GM18861 (cell line): ENCODE measurements around the gene TEKT2.

ENCODE experiments used
- ATAC-seq: cut with Tn5 transposase; IDR thresholded peaks from one replicate; pipeline ENCODE4 v1.9.1; 2021; ENCODE audit not compliant: unreplicated experiment

The TEKT2 gene

GRCh38 chr1:36101546-36101945 lies 17.7 kb downstream of the TEKT2 start:
- no peak for ATAC-seq

DNA sequence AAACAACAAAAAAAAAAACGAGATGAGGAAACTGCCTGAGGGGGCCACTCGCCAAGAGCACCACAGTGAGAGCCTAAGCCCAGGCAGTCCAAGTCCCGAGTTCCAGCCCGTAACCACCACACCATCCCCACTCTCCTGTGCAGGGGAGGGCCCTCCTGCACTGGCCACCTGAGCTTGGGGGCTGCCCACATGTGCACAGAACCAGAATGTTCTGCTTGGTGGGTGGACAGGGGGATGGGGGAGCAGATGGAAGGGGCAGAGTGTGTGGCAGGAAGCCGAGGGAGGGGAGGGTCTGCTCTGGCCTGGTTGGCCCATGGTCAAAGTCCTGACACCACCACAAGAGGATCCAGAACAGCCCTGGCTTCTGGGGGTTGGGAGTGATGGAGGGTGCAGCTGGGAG lies 22.4 kb downstream of the TEKT2 start:
- ATAC-seq: no peak

GRCh38 chr1:36107394-36107793 lies 23.5 kb downstream of the TEKT2 start:
- ATAC-seq: no peak

- no peak for ATAC-seq
Measured at GRCh38 chr1:36108314-36108713, 24.4 kb downstream of the TEKT2 start.

DNA sequence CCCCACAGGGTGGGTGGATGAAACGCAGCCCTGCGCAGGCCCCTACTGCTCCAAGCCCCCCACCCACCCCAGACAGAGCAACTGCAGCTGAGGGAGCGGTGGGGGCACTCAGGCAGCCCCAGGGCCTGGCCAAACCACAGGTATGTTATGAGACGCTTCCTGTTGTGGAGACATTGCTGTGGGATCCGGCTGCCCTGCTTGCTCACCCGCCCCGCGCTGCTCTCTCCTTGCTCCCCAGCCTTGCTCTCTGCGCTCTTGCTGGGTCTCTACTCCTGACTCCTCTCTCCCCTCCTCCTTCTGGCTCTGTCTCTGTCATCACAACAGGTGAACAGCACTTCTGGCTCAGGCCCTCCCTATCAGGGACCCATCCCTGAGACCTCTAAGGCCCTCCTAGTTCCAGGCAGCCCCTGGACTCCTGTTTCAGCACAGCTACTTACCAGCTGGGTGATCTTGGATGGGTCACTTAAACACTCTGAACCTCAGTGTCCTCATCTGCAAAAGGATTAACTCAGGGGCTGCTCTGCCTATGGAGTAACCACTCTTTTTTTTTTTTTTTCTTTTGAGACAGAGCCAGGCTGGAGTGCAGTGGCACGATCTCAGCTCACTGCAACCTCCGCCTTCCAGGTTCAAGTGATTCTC lies 25.3 kb downstream of the TEKT2 start:
- ATAC-seq: no peak

- ATAC-seq: no peak
Measured at GRCh38 chr1:36111151-36111550, 27.3 kb downstream of the TEKT2 start.

DNA sequence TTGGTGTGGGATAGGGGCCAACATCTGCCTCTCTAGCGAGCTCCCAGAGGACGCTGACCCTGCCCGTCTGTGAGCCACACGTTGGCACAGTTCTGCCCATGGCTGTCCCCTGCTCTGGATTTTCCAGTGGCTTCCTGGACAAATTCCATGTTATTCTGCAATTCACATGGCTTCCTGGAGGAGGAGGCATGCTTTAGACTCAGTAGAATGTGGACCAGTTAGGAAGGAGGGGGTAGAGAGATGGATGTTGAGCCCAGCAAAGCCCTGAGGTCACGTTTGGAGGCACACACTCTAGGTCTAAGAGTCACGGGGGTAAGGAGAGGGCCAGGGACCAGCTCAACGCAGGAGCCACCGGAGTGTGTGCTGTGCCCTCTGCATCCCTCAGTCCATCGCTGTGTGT lies 28.9 kb downstream of the TEKT2 start:
- no peak for ATAC-seq

DNA sequence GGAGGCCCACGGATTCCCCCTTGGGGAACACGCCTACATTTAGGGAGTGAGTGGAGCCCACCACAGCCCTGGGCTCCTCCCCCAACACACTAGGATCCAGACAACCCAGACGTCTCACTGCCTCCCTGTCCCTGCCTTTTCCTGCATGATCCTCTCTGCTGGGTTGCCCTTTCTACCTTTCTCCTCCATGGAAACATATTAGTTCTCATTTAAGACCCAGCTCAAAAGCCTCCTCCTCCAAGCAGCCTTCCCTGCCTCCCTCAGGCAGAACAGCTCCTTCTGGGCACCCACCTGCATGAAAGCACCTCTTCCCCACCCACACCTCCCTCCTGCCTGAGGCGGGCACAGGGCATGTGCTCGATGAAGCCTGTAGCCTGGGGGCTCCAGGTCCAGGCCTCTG lies 30.5 kb downstream of the TEKT2 start:
- no peak for ATAC-seq

DNA sequence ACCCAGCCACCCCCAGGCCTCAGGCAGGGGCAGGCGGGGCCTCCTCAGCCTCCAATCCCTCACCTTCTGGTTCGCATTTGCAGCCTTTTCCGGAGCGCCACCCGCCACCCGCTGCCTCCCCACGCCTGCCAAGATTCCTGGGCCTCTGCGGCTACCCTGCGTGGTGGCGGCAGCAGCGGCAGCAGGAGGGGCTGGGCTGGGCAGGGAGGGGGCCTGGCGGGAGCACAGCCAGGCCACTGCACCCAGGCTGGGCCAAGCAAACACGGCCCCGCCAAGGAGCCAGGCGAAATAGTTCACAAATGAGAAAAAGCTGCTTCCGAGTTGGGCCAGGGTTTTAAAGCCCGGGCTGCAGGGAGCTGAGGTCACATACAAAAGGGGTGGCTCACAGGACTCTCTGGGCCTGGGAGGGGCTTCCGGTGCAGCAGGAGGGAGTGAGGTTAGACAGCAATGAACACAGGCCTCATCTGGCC lies 31.3 kb downstream of the TEKT2 start:
- ATAC-seq: no peak

GRCh38 chr1:36115931-36116330 lies 32.0 kb downstream of the TEKT2 start:
- ATAC-seq: no peak

DNA sequence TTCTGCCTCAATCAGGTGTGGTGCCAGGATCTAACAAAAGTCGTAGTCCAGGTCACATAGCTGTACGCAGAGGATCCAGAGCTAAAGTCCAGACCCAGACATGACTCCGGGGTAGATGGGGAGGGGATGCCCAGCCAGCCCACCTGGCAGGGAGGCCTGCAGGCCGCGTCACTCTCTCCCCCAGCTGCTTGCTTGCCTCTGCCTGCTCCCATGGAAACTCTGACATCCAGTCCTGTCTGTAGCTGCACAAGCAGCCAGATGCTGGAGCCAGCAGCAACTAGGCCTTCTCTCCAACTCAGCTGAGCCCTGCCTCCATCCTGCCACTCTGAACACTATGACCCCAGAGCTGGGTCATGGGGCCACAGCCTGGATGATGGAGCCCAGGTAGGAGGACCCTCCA lies 33.0 kb downstream of the TEKT2 start:
- ATAC-seq: no peak

- no peak for ATAC-seq
Measured at GRCh38 chr1:36118447-36119204, 34.7 kb downstream of the TEKT2 start.

DNA sequence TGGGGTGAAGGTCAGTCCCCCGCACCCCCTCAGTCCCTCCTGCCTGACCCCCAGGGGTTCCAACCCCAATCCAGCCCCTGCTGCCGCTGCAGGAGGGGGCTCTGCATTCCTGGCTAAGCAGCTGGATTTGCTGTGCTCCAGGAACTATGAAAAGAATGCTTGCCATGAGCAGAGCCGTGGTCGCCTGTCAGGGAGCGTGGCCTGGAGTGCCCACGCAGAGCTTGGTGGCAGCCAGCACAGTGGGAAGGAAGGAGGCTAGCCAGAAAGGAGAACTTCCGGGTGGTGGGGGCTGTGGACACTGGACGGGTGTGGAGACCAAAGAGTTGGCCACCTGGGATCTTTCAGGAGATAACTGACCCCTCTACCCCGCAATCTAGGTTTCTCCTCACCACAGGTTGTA lies 35.6 kb downstream of the TEKT2 start:
- no peak for ATAC-seq

DNA sequence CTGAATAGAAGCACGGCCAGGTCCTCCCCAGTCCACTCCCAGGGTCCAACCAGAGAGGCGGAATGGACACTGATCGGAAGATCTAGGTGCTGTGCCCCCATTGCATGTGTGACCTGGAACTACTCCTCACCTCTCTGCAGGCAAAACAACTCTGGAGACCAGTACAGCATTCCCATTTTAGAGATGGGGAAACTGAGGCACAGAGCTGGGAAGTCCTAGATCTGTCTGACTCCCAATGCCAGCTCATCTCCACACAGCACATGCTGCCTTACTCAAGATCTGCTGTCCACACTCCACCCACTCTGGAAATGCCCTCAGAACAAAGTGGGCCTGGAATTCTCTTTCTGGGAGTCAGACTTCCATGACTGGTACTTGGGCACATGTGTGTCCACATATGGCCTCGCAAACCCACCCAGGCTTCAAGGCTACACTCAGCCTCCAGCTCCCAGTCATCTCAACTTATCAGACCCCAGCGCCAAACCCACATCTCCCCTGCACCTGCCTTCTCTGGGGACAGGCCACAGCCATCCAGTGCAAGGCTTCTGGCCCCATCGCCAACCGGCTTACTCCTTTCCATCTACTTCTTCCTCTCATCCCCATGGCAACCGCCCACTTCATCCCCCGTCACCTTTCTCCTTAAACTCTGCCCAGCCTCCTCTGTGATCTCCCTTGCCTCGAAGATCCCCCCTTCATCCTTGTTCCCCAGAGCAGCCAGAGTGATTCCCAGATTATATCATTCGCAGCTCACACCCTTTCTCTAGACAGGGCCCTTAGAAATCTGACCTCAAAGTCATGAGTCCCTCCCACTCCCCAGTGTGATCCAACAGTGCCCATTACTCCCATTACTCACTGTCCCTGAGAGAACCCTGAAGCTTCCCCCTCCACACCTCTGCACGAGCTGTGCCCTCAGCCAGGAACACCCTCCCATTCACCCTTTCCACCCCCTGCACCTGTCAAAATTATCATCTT lies 38.5 kb downstream of the TEKT2 start:
- no peak for ATAC-seq

GRCh38 chr1:36123356-36123755 lies 39.5 kb downstream of the TEKT2 start:
- ATAC-seq: no peak

DNA sequence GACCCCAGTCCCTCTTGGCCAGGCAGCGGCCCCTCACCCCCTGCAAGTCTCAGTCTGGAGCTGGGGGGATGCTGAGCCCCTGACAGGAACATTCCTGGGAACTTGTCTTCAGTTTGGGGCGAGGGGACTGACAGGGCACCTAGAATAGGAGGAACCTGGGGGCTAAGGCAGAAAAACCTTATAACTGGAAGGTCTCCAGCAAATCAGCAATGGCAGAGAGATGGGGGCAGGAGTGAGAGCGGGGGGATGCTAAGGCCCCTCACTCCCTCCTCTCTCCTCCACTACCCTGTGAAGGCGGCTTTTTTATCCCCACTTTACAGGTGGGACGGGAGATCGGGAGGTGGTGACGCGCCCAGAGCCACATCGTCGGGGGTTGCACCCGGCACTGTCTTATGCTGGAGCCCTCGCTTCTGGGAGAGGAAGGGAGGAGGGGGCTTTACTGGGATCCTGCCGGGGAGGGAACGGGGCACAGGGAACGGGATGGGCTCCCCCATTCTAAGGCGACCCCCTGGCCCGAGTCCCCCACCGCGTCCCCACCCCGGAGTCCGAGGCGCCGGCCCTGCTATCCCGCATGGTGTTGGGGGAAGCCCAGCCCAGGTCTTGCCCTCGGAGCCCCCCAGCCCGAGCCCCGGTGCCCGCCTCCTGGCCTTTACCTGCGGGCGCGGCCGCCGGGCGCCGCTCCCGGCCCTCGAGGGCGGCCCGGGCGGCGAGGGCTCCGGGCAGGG lies 40.7 kb downstream of the TEKT2 start:
- no peak for ATAC-seq

- ATAC-seq: no peak
Measured at GRCh38 chr1:36125129-36125991, 41.5 kb downstream of the TEKT2 start, which contains the start of gene COL8A2. COL8A2 (minus strand) TSS chr1:36125222; CDS start chr1:36100242, 24,980 bp downstream.

- no peak for ATAC-seq
Measured at GRCh38 chr1:36126005-36126716, 42.3 kb downstream of the TEKT2 start.
